HUDEP-2 (cell line): ENCODE data around the gene FTCDNL1.

Source experiments
- DNase-seq, 76 experiments: peaks; one replicate each; lab custom pipeline; 2025; ENCODE audit not compliant: unreplicated experiment in 76 of 76; lab: John Stamatoyannopoulos, UW

Gene FTCDNL1

GRCh38 chr2:199842631-199843395 lies 8.2 kb downstream of the FTCDNL1 start:
- no peak for DNase-seq

DNA sequence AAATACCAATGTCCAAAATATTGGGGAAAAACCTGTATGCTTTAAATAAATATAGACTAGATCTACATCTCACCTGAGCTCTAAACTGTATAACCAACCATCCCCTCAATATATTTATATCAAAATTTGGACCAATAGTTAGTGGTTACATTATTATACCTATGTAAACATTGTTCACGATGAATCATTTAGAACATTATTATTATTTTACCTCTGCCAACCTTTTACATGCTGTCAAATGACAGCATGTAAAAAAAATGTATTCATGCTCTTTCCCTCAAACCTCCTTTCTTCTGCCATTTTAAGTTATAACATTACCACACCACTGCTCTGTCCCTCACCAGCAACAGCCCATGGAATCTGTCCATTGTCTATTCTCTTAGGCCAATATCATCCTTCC lies 9.6 kb downstream of the FTCDNL1 start:
- no peak for DNase-seq

- no peak for DNase-seq
Observed at GRCh38 chr2:199838399-199838798, 12.6 kb downstream of the FTCDNL1 start.

- no peak for DNase-seq
Observed at GRCh38 chr2:199836943-199837342, 14.0 kb downstream of the FTCDNL1 start.

GRCh38 chr2:199833525-199833924 lies 17.5 kb downstream of the FTCDNL1 start:
- DNase-seq: no peak

DNA sequence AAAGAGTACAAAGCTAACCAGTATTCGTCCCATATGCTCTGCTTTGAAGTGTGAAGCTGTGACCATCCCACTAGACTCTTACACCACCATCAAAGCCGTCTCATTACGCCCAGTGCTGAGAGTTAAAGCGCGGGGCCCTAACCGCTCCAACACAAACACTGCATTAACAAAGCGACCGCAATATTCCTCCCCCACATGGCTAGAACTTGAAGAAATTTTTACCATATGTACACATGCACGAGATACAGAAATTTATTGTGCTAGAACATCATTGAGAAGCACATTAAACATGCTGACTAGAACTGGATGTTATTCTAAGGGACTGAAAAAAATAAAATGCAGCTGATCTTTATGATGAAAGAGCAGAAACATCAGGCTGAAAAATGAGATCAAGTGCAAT lies 20.5 kb downstream of the FTCDNL1 start:
- no peak for DNase-seq

- DNase-seq: no peak
Observed at GRCh38 chr2:199829628-199830027, 21.4 kb downstream of the FTCDNL1 start.

- DNase-seq: no peak
Observed at GRCh38 chr2:199819746-199820145, 31.2 kb downstream of the FTCDNL1 start.

GRCh38 chr2:199818754-199819153 lies 32.2 kb downstream of the FTCDNL1 start:
- DNase-seq: no peak

DNA sequence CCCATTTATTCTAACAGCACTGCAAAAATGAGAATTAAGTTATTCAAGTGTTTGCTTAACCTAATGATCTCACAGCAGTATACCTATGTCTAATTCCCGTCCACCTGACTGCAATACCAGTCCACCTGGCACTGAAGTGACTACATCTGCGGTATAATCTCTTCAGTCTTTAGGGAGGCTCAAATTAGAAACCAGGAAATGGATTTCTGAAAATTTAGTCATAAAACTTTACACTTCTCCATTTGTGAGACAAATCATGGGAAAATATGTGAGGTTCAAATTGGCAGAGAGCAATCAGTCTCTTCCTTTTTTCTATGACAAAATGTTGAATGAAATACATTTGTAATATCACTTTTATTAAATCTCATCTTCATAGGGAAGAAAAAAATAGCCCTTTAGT lies 33.0 kb downstream of the FTCDNL1 start:
- DNase-seq: no peak

DNA sequence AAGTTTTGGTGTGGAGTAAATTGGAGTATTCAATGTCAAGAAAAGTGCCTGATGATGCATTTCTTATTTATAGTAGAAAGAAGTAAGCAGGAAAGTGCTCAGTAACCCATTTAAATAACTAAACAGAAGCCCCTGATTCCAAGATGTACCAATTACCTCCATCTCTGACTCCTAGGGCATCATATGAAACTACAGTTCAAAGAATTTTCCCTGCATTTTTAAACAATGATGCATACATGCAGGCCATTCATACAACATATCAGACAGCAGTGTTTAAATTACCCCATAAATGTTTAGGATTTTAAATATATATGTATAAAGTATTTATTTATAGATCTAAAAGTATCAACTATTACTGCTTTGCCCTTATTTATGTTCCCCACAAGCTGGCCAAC lies 36.2 kb downstream of the FTCDNL1 start:
- no peak for DNase-seq

GRCh38 chr2:199814101-199814816 lies 36.7 kb downstream of the FTCDNL1 start:
- DNase-seq: no peak

GRCh38 chr2:199812493-199812892 lies 38.5 kb downstream of the FTCDNL1 start:
- no peak for DNase-seq

DNA sequence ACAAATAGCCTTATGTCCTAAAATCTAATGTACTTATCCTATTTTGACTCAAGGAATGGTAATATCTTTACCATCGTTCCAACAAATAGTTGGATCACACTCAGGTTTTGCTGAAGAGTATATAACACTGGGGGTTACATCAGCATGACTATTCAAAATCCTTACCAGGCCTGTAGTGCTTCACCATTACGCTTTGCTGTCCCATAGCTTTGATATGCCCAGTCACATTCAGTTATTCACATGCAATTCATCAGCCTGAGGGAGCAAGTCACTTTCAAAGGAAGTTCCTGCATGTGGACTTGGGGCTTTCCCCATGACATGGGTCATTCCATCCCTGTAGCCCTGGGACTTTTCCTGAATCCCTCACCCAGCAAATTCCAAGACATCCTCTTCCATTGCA lies 39.6 kb downstream of the FTCDNL1 start:
- DNase-seq: no peak

DNA sequence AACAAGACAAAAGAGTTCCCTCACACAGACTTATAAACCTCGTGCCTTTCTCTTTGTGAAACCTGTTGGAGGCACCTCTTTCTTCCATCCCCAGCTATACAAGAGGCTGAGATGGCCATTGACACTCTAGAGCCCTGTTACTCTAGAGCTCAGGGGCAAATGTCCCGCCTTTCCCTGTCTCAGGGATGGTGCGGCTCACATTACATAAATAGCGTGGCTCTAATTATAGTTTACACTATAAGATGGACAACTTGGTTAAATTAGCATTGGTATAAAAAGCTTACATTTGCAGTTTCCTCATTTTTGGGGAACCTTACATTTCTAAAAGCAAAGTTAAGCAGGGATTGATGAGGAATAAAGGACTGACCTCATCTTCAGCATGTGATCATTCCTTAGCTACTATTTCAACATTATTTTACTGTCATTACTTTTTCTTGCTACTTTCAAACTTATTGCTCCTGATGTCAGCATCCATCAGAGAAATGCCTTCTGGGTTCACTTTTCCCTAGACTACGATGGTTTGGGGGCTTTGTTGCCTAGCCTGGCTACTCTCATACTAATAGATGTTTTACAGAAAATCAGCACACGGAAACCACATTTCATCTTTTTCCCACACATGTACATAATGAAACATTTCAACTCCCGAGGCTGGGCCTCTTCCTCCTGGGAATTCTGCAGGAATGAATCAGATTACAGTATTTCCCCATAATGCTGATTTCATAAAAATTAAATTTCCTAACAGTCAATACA lies 40.4 kb downstream of the FTCDNL1 start:
- no peak for DNase-seq

- no peak for DNase-seq
Observed at GRCh38 chr2:199807966-199808365, 43.0 kb downstream of the FTCDNL1 start.

DNA sequence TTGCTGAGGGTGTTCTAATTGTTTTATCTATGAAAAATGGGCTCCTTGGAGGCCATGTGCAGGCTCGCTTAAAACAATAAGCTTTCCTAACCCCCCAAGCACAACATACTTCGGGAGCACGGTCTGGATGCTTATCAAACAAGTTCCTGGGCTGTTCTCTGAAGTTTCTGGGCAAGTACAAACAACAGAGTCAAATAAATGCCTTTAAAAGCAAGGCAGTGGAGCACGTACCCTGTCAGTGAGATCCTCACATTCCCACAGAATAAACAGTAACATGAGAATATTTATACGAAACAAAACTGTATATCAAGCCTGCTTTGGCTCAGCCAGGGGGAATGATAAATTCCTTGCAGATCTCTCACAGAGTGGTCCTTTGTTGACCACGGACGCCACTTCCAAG lies 44.8 kb downstream of the FTCDNL1 start:
- DNase-seq: no peak

- DNase-seq: no peak
Observed at GRCh38 chr2:199804831-199805230, 46.2 kb downstream of the FTCDNL1 start.

- no peak for DNase-seq
Observed at GRCh38 chr2:199798831-199799580, 52.0 kb downstream of the FTCDNL1 start.

- DNase-seq: no peak
Observed at GRCh38 chr2:199797431-199798403, 53.3 kb downstream of the FTCDNL1 start.
